ENCODE measurements around the gene DSG1.
A peak's percentile ranks its signal among the peaks of the same experiment; 100 is the strongest.
"Not testable (repeated sequence)": the region's sequence is repeated elsewhere in the genome, so short reads cannot be mapped to it uniquely, and the experiment has no call there.

DSG1 gene

GRCh38 chr18:31325051-31325450, 7.1 kb downstream of the DSG1 start:
- POLR2A ChIA-PET = no interaction called here
- CTCF ChIA-PET = interaction anchor here (0.9 to 1.4 kb wide), 5 partner anchors 11 to 80 kb away, joined by 3 to 6 read pairs (median 3); no protein-coding TSS in a partner anchor
- no peak for TF ChIP-seq CTCF (IDR thresholded peaks at IDR 0.05; ENCODE audit: control extremely low read depth, extremely low read depth, low read depth, missing control alignments)
- DNase-seq (ENCODE audit: extremely low spot score) = no peak

- POLR2A ChIA-PET = no interaction called here
- CTCF ChIA-PET = interaction anchor here (1.2 kb wide), 1 partner anchor 43 kb away, joined by 3 read pairs; no protein-coding TSS in a partner anchor
- no peak for DNase-seq (ENCODE audit: extremely low spot score)
- TF ChIP-seq CTCF (IDR thresholded peaks at IDR 0.05; ENCODE audit: control extremely low read depth, extremely low read depth, low read depth, missing control alignments) = no peak
These were observed 12.0 kb downstream of the DSG1 start for GRCh38 chr18:31329787-31330438.

- TF ChIP-seq CTCF (IDR thresholded peaks at IDR 0.05; ENCODE audit: control extremely low read depth, extremely low read depth, low read depth, missing control alignments) = no peak
- POLR2A ChIA-PET = no interaction called here
- CTCF ChIA-PET = no interaction called here
- DNase-seq (ENCODE audit: extremely low spot score) = no peak
These were observed 25.5 kb downstream of the DSG1 start for GRCh38 chr18:31343454-31343853.

GRCh38 chr18:31353336-31353735, 35.4 kb downstream of the DSG1 start:
- POLR2A ChIA-PET; DNase-seq (ENCODE audit: extremely low spot score); CTCF ChIA-PET: not testable (repeated sequence)

GRCh38 chr18:31354990-31355389, 37.0 kb downstream of the DSG1 start:
- CTCF ChIA-PET = interaction anchor here (1.0 kb wide), 1 partner anchor 17 kb away, joined by 3 read pairs; no protein-coding TSS in a partner anchor
- no peak for TF ChIP-seq CTCF (IDR thresholded peaks at IDR 0.05; ENCODE audit: control extremely low read depth, extremely low read depth, low read depth, missing control alignments)
- POLR2A ChIA-PET = no interaction called here
- DNase-seq (ENCODE audit: extremely low spot score) = no peak

- POLR2A ChIA-PET = no interaction called here
- CTCF ChIA-PET = no interaction called here
- no peak for TF ChIP-seq CTCF (IDR thresholded peaks at IDR 0.05; ENCODE audit: control extremely low read depth, extremely low read depth, low read depth, missing control alignments)
- DNase-seq (ENCODE audit: extremely low spot score) = peak; percentile 15
These were observed 38.1 kb downstream of the DSG1 start for GRCh38 chr18:31356025-31356424.

GRCh38 chr18:31364190-31364589, 46.2 kb downstream of the DSG1 start:
- no peak for DNase-seq (ENCODE audit: extremely low spot score)
- TF ChIP-seq CTCF (IDR thresholded peaks at IDR 0.05; ENCODE audit: control extremely low read depth, extremely low read depth, low read depth, missing control alignments) = no peak
- POLR2A ChIA-PET = no interaction called here
- CTCF ChIA-PET = no interaction called here

Measured in GM10248 (cell line).